Measurements from ENCODE around the gene SACM1L. TPM values are rescaled to one million over a fixed set of nuclear protein-coding genes. Genes with fewer than 3 reads are reported as not detected.
"Not testable (repeated sequence)": the region's sequence is repeated elsewhere in the genome, so short reads cannot be mapped to it uniquely, and the experiment has no call there.

The SACM1L gene
- total RNA-seq, 1 experiment from 2014 or later, result 61.8 TPM

GRCh38 chr3:45682786-45683185 is 6.4 kb upstream of the SACM1L start:
- Histone ChIP-seq H3K79me2 (ENCODE audit: low read length) (no peaks in the 10 kb centered on the region), H2AFZ (ENCODE audit: low read length) (no peak overlapping the region), H3K4me3 (ENCODE audit: low read length) (no peak overlapping the region), H3K4me1 (ENCODE audit: low read length) (no peaks in the 10 kb centered on the region; the same call in 1 of the 2 replicates), H3K4me2 (ENCODE audit: low read depth, low read length, poor library complexity, severe bottlenecking) (no peak overlapping the region), H3K27me3 (ENCODE audit: low read length) (no peaks in the 10 kb centered on the region), H3K9me3 (ENCODE audit: low read length) (no peaks in the 10 kb centered on the region), H3K36me3 (ENCODE audit: insufficient read depth, low read length) (no peaks in the 10 kb centered on the region), H3K9me2 (replicated peaks; ENCODE audit: insufficient read depth, low read length) (no peaks in the 10 kb centered on the region), H4K20me1 (ENCODE audit: insufficient read depth, low read depth, low read length) (no peaks in the 10 kb centered on the region), H3K9ac (ENCODE audit: low read length) (no peak overlapping the region), H3K27ac (ENCODE audit: low read length) (no peak overlapping the region)
- DNase-seq, result no peak

- no peaks in the 10 kb centered on the region for H3K79me2 ChIP-seq (ENCODE audit: low read length)
- H4K20me1 ChIP-seq (ENCODE audit: insufficient read depth, low read depth, low read length), result no peaks in the 10 kb centered on the region
- no peaks in the 10 kb centered on the region; the same call in 1 of the 2 replicates for H3K4me1 ChIP-seq (ENCODE audit: low read length)
- no peak overlapping the region for H3K4me2 ChIP-seq (ENCODE audit: low read depth, low read length, poor library complexity, severe bottlenecking)
- H3K9me3 ChIP-seq (ENCODE audit: low read length), result no peaks in the 10 kb centered on the region
- H3K4me3 ChIP-seq (ENCODE audit: low read length), result no peak overlapping the region
- no peaks in the 10 kb centered on the region for H3K36me3 ChIP-seq (ENCODE audit: insufficient read depth, low read length)
- no peak overlapping the region for H2AFZ ChIP-seq (ENCODE audit: low read length)
- no peak overlapping the region for H3K9ac ChIP-seq (ENCODE audit: low read length)
- H3K27me3 ChIP-seq (ENCODE audit: low read length), result no peaks in the 10 kb centered on the region
- no peak for DNase-seq
- no peaks in the 10 kb centered on the region for H3K9me2 ChIP-seq (replicated peaks; ENCODE audit: insufficient read depth, low read length)
- no peak overlapping the region for H3K27ac ChIP-seq (ENCODE audit: low read length)
Measured at GRCh38 chr3:45683417-45684326, 5.5 kb upstream of the SACM1L start.

- no peak overlapping the region for H3K4me2 ChIP-seq (ENCODE audit: low read depth, low read length, poor library complexity, severe bottlenecking)
- no peak for DNase-seq
- no peak overlapping the region for H2AFZ ChIP-seq (ENCODE audit: low read length)
- H3K9me2 ChIP-seq (replicated peaks; ENCODE audit: insufficient read depth, low read length), result no peaks in the 10 kb centered on the region
- no peak overlapping the region for H3K27ac ChIP-seq (ENCODE audit: low read length)
- H3K36me3 ChIP-seq (ENCODE audit: insufficient read depth, low read length), result no peaks in the 10 kb centered on the region
- H3K4me1 ChIP-seq (ENCODE audit: low read length), result no peaks in the 10 kb centered on the region; the same call in 1 of the 2 replicates
- H3K27me3 ChIP-seq (ENCODE audit: low read length), result no peaks in the 10 kb centered on the region
- no peaks in the 10 kb centered on the region for H3K9me3 ChIP-seq (ENCODE audit: low read length)
- H3K9ac ChIP-seq (ENCODE audit: low read length), result no peak overlapping the region
- peaks cover 2% of the 10 kb centered on the region for H3K79me2 ChIP-seq (ENCODE audit: low read length)
- H3K4me3 ChIP-seq (ENCODE audit: low read length), result no peak overlapping the region
- no peaks in the 10 kb centered on the region for H4K20me1 ChIP-seq (ENCODE audit: insufficient read depth, low read depth, low read length)
Measured at GRCh38 chr3:45684327-45684892, 4.8 kb upstream of the SACM1L start.

GRCh38 chr3:45685722-45686121 is 3.5 kb upstream of the SACM1L start:
- H3K4me3 ChIP-seq (ENCODE audit: low read length); H3K4me1 ChIP-seq (ENCODE audit: low read length); H3K9ac ChIP-seq (ENCODE audit: low read length); H3K4me2 ChIP-seq (ENCODE audit: low read depth, low read length, poor library complexity, severe bottlenecking); H3K36me3 ChIP-seq (ENCODE audit: insufficient read depth, low read length); H3K9me3 ChIP-seq (ENCODE audit: low read length); H3K27ac ChIP-seq (ENCODE audit: low read length); H2AFZ ChIP-seq (ENCODE audit: low read length); DNase-seq; H3K9me2 ChIP-seq (replicated peaks; ENCODE audit: insufficient read depth, low read length); H3K27me3 ChIP-seq (ENCODE audit: low read length); H4K20me1 ChIP-seq (ENCODE audit: insufficient read depth, low read depth, low read length): not testable (repeated sequence)
- peaks cover 15% of the 10 kb centered on the region for H3K79me2 ChIP-seq (ENCODE audit: low read length)

GRCh38 chr3:45686850-45687249 is 2.3 kb upstream of the SACM1L start:
- H3K27me3 ChIP-seq (ENCODE audit: low read length), result no peaks in the 10 kb centered on the region
- no peak overlapping the region for H3K9ac ChIP-seq (ENCODE audit: low read length)
- no peaks in the 10 kb centered on the region for H3K9me2 ChIP-seq (replicated peaks; ENCODE audit: insufficient read depth, low read length)
- peaks cover 26% of the 10 kb centered on the region for H3K79me2 ChIP-seq (ENCODE audit: low read length)
- H3K36me3 ChIP-seq (ENCODE audit: insufficient read depth, low read length), result peaks cover 4% of the 10 kb centered on the region; the same call in 1 of the 2 replicates
- H3K4me2 ChIP-seq (ENCODE audit: low read depth, low read length, poor library complexity, severe bottlenecking), result no peak overlapping the region
- H3K4me3 ChIP-seq (ENCODE audit: low read length), result no peak overlapping the region
- DNase-seq, result no peak
- H3K9me3 ChIP-seq (ENCODE audit: low read length), result no peaks in the 10 kb centered on the region
- H3K4me1 ChIP-seq (ENCODE audit: low read length), result peaks cover 14% of the 10 kb centered on the region
- H3K27ac ChIP-seq (ENCODE audit: low read length), result no peak overlapping the region
- H4K20me1 ChIP-seq (ENCODE audit: insufficient read depth, low read depth, low read length), result 0 out of 2 replicates have a peak, but pooled peaks cover 5% of the 10 kb centered on the region
- H2AFZ ChIP-seq (ENCODE audit: low read length), result no peak overlapping the region

- 0 out of 2 replicates have a peak, but pooled peaks cover 5% of the 10 kb centered on the region for H4K20me1 ChIP-seq (ENCODE audit: insufficient read depth, low read depth, low read length)
- no peaks in the 10 kb centered on the region for H3K27me3 ChIP-seq (ENCODE audit: low read length)
- no peaks in the 10 kb centered on the region for H3K9me2 ChIP-seq (replicated peaks; ENCODE audit: insufficient read depth, low read length)
- H3K9ac ChIP-seq (ENCODE audit: low read length), result peak overlapping the region; percentile 74
- H3K36me3 ChIP-seq (ENCODE audit: insufficient read depth, low read length), result peaks cover 14% of the 10 kb centered on the region
- H3K79me2 ChIP-seq (ENCODE audit: low read length), result peaks cover 36% of the 10 kb centered on the region
- peak; percentile 52 for DNase-seq
- peak overlapping the region; percentile 79 for H3K4me2 ChIP-seq (ENCODE audit: low read depth, low read length, poor library complexity, severe bottlenecking)
- H2AFZ ChIP-seq (ENCODE audit: low read length), result no peak overlapping the region
- peak overlapping the region; percentile 66; the same call in 1 of the 2 replicates for H3K27ac ChIP-seq (ENCODE audit: low read length)
- peak overlapping the region; percentile 78 for H3K4me3 ChIP-seq (ENCODE audit: low read length)
- H3K4me1 ChIP-seq (ENCODE audit: low read length), result peaks cover 24% of the 10 kb centered on the region
- no peaks in the 10 kb centered on the region for H3K9me3 ChIP-seq (ENCODE audit: low read length)
Measured at GRCh38 chr3:45687828-45688193, 1.4 kb upstream of the SACM1L start.

GRCh38 chr3:45688194-45688881 is 858 bp upstream of the SACM1L start:
- Histone ChIP-seq H3K9ac (ENCODE audit: low read length) (peak overlapping the region; percentile 74), H3K4me2 (ENCODE audit: low read depth, low read length, poor library complexity, severe bottlenecking) (peak overlapping the region; percentile 79), H4K20me1 (ENCODE audit: insufficient read depth, low read depth, low read length) (0 out of 2 replicates have a peak, but pooled peaks cover 5% of the 10 kb centered on the region), H3K36me3 (ENCODE audit: insufficient read depth, low read length) (peaks cover 19% of the 10 kb centered on the region), H3K9me3 (ENCODE audit: low read length) (no peaks in the 10 kb centered on the region), H3K9me2 (replicated peaks; ENCODE audit: insufficient read depth, low read length) (no peaks in the 10 kb centered on the region), H2AFZ (ENCODE audit: low read length) (peak overlapping the region; percentile 72), H3K4me1 (ENCODE audit: low read length) (peaks cover 29% of the 10 kb centered on the region), H3K4me3 (ENCODE audit: low read length) (peak overlapping the region; percentile 78), H3K27me3 (ENCODE audit: low read length) (no peaks in the 10 kb centered on the region), H3K27ac (ENCODE audit: low read length) (peak overlapping the region; percentile 66), H3K79me2 (ENCODE audit: low read length) (peaks cover 41% of the 10 kb centered on the region)
- peak; percentile 74 for DNase-seq

- H2AFZ ChIP-seq (ENCODE audit: low read length), result no peak overlapping the region
- peak overlapping the region; percentile 93 for H3K9ac ChIP-seq (ENCODE audit: low read length)
- 0 out of 2 replicates have a peak, but pooled peaks cover 5% of the 10 kb centered on the region for H4K20me1 ChIP-seq (ENCODE audit: insufficient read depth, low read depth, low read length)
- no peaks in the 10 kb centered on the region for H3K27me3 ChIP-seq (ENCODE audit: low read length)
- peak overlapping the region; percentile 80 for H3K27ac ChIP-seq (ENCODE audit: low read length)
- no peak for DNase-seq
- H3K4me2 ChIP-seq (ENCODE audit: low read depth, low read length, poor library complexity, severe bottlenecking), result peak overlapping the region; percentile 84
- no peaks in the 10 kb centered on the region for H3K9me2 ChIP-seq (replicated peaks; ENCODE audit: insufficient read depth, low read length)
- H3K79me2 ChIP-seq (ENCODE audit: low read length), result peaks cover 55% of the 10 kb centered on the region
- H3K9me3 ChIP-seq (ENCODE audit: low read length), result no peaks in the 10 kb centered on the region
- peaks cover 32% of the 10 kb centered on the region for H3K36me3 ChIP-seq (ENCODE audit: insufficient read depth, low read length)
- H3K4me3 ChIP-seq (ENCODE audit: low read length), result peak overlapping the region; percentile 81
- H3K4me1 ChIP-seq (ENCODE audit: low read length), result peaks cover 44% of the 10 kb centered on the region
Measured at GRCh38 chr3:45689787-45690145, 570 bp downstream of the SACM1L start.
